Prostate gland (tissue), 2 donors: Measurements from ENCODE around the gene RGL1.

Experiments used
- POLR2A ChIP-seq: fragments of 450-650 bp; IDR thresholded peaks from one replicate; pipeline ENCODE4 v1.6.1; 2016; ENCODE audit warnings: antibody characterized with exemption, mild to moderate bottlenecking
- TF ChIP-seq, protein P1 (sequence below), 4 experiments: fragments of 200-600 bp in 2 of 4; fragments of 450-650 bp in 2 of 4; sonication (generic) in 2 of 4; IDR thresholded peaks; 1 replicate in 3 of 4; 2 replicates in 1 of 4; pipeline ENCODE4 v1.5.1; 2016 to 2019; ENCODE audit warnings: antibody characterized with exemption in 4 of 4, mild to moderate bottlenecking in 2 of 4, moderate library complexity in 2 of 4

DNA sequence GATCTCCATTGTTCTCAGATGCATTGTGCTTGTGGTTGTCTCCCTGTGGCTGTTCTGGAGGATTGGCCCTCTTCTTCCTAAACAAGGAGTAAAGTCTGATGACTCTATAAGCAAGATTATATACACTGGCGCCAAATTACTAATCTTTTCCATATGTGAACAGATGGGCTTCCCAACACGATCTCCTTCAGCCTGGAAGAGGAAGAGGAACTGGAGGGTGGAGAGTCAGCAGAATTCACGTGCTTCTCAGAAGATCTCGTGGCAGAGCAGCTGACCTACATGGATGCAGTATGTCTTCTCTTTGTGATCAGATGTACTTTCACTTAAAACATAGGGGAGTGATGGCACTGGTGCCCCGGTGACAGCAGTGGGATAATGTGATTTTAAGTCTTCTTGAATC lies 78.7 kb downstream of the RGL1 start:
- TF ChIP-seq, protein P1, sequence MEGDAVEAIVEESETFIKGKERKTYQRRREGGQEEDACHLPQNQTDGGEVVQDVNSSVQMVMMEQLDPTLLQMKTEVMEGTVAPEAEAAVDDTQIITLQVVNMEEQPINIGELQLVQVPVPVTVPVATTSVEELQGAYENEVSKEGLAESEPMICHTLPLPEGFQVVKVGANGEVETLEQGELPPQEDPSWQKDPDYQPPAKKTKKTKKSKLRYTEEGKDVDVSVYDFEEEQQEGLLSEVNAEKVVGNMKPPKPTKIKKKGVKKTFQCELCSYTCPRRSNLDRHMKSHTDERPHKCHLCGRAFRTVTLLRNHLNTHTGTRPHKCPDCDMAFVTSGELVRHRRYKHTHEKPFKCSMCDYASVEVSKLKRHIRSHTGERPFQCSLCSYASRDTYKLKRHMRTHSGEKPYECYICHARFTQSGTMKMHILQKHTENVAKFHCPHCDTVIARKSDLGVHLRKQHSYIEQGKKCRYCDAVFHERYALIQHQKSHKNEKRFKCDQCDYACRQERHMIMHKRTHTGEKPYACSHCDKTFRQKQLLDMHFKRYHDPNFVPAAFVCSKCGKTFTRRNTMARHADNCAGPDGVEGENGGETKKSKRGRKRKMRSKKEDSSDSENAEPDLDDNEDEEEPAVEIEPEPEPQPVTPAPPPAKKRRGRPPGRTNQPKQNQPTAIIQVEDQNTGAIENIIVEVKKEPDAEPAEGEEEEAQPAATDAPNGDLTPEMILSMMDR (IDR thresholded peaks at IDR 0.05) = no peak
- no peak for TF ChIP-seq POLR2A
